ENCODE data around the gene CPVL. TPM values are rescaled to one million over a fixed set of nuclear protein-coding genes. Genes with fewer than 3 reads are reported as not detected.

Gene CPVL
- total RNA-seq, 2 donors from 2014 or later, result 32.4 to 53.3 TPM

DNA sequence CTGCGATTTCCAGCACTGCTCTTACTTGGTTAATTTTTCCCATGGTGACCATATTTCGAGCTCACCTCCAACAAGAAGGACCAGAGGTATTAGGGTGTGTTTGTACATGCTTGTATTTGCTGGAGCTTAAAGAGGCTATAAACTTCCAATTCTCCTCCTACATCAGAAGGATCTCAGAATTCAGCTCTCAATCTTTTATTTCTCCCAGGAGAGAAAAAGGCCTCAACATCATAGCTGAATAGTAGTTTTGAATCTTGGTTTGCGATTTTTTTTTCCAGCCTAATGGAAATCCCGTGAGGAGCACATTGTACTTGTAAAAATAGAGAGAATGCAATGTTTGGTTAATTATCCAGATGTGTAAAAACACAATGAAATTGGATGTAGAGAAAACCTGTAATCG is 69.7 kb downstream of the CPVL start:
- no peak overlapping the region for H3K4me3 ChIP-seq (ENCODE audit: low read length)
- no peak overlapping the region for H3K27ac ChIP-seq (ENCODE audit: low read depth, low read length)
- no peak overlapping the region for H3K4me3 Mint-ChIP-seq
- DNase-seq, result no peak
- peaks cover 2% of the 10 kb centered on the region for H3K27me3 Mint-ChIP-seq (ENCODE audit: insufficient read depth)
- no peak overlapping the region for H3K9ac ChIP-seq (ENCODE audit: extremely low read depth, low read length, poor library complexity, severe bottlenecking)
- H3K27ac Mint-ChIP-seq, result no peak overlapping the region
- H3K4me1 ChIP-seq (ENCODE audit: control insufficient read depth, insufficient read depth, low read length), result no peaks in the 10 kb centered on the region
- no peaks in the 10 kb centered on the region for H3K36me3 ChIP-seq (ENCODE audit: control insufficient read depth, insufficient read depth, low read length)
- WGBS, 2 experiments (ENCODE audit: insufficient coverage in 1 of 2, insufficient read length in 1 of 2), result 93 to 96% methylated on average over 2 to 5 of the region's 5 CpGs
- H3K36me3 Mint-ChIP-seq (ENCODE audit: low read depth), result no peaks in the 10 kb centered on the region
- H3K9me3 Mint-ChIP-seq, result no peaks in the 10 kb centered on the region
- TF ChIP-seq, protein P1, sequence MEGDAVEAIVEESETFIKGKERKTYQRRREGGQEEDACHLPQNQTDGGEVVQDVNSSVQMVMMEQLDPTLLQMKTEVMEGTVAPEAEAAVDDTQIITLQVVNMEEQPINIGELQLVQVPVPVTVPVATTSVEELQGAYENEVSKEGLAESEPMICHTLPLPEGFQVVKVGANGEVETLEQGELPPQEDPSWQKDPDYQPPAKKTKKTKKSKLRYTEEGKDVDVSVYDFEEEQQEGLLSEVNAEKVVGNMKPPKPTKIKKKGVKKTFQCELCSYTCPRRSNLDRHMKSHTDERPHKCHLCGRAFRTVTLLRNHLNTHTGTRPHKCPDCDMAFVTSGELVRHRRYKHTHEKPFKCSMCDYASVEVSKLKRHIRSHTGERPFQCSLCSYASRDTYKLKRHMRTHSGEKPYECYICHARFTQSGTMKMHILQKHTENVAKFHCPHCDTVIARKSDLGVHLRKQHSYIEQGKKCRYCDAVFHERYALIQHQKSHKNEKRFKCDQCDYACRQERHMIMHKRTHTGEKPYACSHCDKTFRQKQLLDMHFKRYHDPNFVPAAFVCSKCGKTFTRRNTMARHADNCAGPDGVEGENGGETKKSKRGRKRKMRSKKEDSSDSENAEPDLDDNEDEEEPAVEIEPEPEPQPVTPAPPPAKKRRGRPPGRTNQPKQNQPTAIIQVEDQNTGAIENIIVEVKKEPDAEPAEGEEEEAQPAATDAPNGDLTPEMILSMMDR (conservative IDR thresholded peaks at IDR 0.05), result no peak
- H3K9me3 ChIP-seq (ENCODE audit: control insufficient read depth, low read length), result no peaks in the 10 kb centered on the region
- H3K27me3 ChIP-seq (ENCODE audit: control insufficient read depth, insufficient read depth, low read length, poor library complexity, severe bottlenecking), result no peaks in the 10 kb centered on the region
- peaks cover 8% of the 10 kb centered on the region for H3K4me1 Mint-ChIP-seq

DNA sequence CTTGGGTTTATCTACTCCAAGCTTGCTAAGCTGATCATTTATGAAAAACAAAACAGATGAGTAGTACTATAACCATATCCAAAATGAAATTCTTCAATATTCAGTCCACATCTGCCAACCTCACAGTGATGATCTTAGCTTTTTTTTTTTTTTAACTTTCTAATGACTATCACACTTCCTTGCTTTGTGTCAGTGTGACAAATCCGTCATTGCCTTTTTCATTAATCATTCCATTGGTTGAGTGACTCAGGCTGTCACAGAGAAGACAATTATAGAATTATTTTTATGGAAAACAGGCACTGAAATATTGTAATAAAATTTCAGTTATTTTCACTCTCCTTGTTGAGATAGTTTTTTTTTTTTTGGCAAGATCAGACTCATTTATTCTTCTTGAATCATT is 70.7 kb downstream of the CPVL start:
- Histone ChIP-seq H3K36me3 (ENCODE audit: control insufficient read depth, insufficient read depth, low read length) (no peaks in the 10 kb centered on the region), H3K4me1 (ENCODE audit: control insufficient read depth, insufficient read depth, low read length) (no peaks in the 10 kb centered on the region), H3K27ac (ENCODE audit: low read depth, low read length) (no peak overlapping the region), H3K4me3 (ENCODE audit: low read length) (no peak overlapping the region), H3K9me3 (ENCODE audit: control insufficient read depth, low read length) (no peaks in the 10 kb centered on the region), H3K27me3 (ENCODE audit: control insufficient read depth, insufficient read depth, low read length, poor library complexity, severe bottlenecking) (no peaks in the 10 kb centered on the region), H3K9ac (ENCODE audit: extremely low read depth, low read length, poor library complexity, severe bottlenecking) (no peak overlapping the region)
- no peak for DNase-seq
- TF ChIP-seq, protein P1 (conservative IDR thresholded peaks at IDR 0.05), result no peak
- peaks cover 2% of the 10 kb centered on the region for H3K27me3 Mint-ChIP-seq (ENCODE audit: insufficient read depth)
- H3K4me3 Mint-ChIP-seq, result no peak overlapping the region
- no peak overlapping the region for H3K27ac Mint-ChIP-seq
- 92% methylated on average over 1 of the region's 1 CpG; no CpG with 5 or more reads in 1 of the 2 experiments for WGBS, 2 experiments (ENCODE audit: insufficient coverage in 1 of 2, insufficient read length in 1 of 2)
- H3K9me3 Mint-ChIP-seq, result no peaks in the 10 kb centered on the region
- no peaks in the 10 kb centered on the region for H3K36me3 Mint-ChIP-seq (ENCODE audit: low read depth)
- peaks cover 9% of the 10 kb centered on the region for H3K4me1 Mint-ChIP-seq

DNA sequence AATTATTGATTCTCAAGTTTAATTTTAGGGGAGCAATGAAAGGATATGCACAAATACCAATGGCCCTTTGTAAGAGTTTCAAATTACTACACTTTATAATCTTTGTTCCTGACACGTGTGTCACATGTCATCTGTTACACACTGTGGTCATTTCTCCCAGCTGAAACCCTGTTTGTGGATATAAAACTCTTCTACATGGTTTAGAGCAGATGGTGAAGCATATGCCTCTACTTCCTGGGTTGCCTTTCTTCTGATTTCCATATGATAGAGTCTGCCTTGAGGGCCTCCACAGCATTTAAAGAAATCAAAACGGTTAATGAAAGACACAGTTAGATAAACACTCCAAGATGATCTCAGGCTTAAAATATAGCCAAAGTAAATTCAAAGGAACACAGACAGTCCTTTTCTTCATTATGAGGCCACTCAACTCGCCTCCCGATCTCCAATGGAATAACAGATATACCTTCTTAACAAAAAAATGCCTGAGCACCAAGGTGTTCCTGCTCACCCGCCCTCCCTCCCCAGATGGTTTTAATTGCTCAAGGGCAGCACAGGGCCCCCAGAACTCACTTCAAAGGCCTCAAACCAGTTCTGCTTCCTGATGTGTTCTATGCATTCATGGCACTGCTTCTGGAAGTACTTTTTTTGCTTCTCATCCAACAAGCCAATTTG is 75.0 kb downstream of the CPVL start:
- H3K36me3 Mint-ChIP-seq (ENCODE audit: low read depth), result no peaks in the 10 kb centered on the region
- H3K27ac Mint-ChIP-seq, result no peak overlapping the region
- H3K9me3 Mint-ChIP-seq, result no peaks in the 10 kb centered on the region
- WGBS, 2 experiments (ENCODE audit: insufficient coverage in 1 of 2, insufficient read length in 1 of 2), result 88 to 91% methylated on average over 5 of the region's 5 CpGs
- no peaks in the 10 kb centered on the region for H3K9me3 ChIP-seq (ENCODE audit: control insufficient read depth, low read length)
- no peaks in the 10 kb centered on the region for H3K27me3 ChIP-seq (ENCODE audit: control insufficient read depth, insufficient read depth, low read length, poor library complexity, severe bottlenecking)
- DNase-seq, result no peak
- TF ChIP-seq, protein P1 (conservative IDR thresholded peaks at IDR 0.05), result no peak
- H3K27me3 Mint-ChIP-seq (ENCODE audit: insufficient read depth), result peaks cover 2% of the 10 kb centered on the region
- H3K36me3 ChIP-seq (ENCODE audit: control insufficient read depth, insufficient read depth, low read length), result no peaks in the 10 kb centered on the region
- H3K9ac ChIP-seq (ENCODE audit: extremely low read depth, low read length, poor library complexity, severe bottlenecking), result no peak overlapping the region
- H3K4me3 Mint-ChIP-seq, result no peak overlapping the region
- H3K4me1 ChIP-seq (ENCODE audit: control insufficient read depth, insufficient read depth, low read length), result no peaks in the 10 kb centered on the region
- no peak overlapping the region for H3K27ac ChIP-seq (ENCODE audit: low read depth, low read length)
- no peak overlapping the region for H3K4me3 ChIP-seq (ENCODE audit: low read length)
- H3K4me1 Mint-ChIP-seq, result peaks cover 17% of the 10 kb centered on the region
